ENCODE results near the gene NLGN2.

- TF ChIP-seq POLR2AphosphoS5 (IDR thresholded peaks at IDR 0.05) = no peak
- no peak for TF ChIP-seq EZH2 (IDR thresholded peaks at IDR 0.05; ENCODE audit: borderline replicate concordance, insufficient read depth, low read length, poor library complexity, severe bottlenecking)
- no peak for TF ChIP-seq CTCF (IDR thresholded peaks at IDR 0.05; ENCODE audit: poor library complexity, severe bottlenecking)
- no peak for TF ChIP-seq EP300 (conservative IDR thresholded peaks at IDR 0.05; ENCODE audit: poor library complexity, severe bottlenecking)
- no peak for TF ChIP-seq TAF1 (IDR thresholded peaks at IDR 0.05; ENCODE audit: low read depth)
- TF ChIP-seq REST (IDR thresholded peaks at IDR 0.05; ENCODE audit: borderline replicate concordance) = no peak
- no peak for TF ChIP-seq SMC3 (conservative IDR thresholded peaks at IDR 0.05; ENCODE audit: poor library complexity)
Observed at GRCh38 chr17:7444682-7445618, 37.3 kb downstream of the NLGN2 start, which contains the start of gene CHRNB1.
